SK-N-MC (cell line): ENCODE data around the gene CCDC70.

Experiments used
- EZH2 ChIP-seq: fragments of 200-600 bp; sonication (generic); IDR thresholded peaks from one replicate; pipeline ENCODE4 v1.6.1; 2017; ENCODE audit warnings: antibody characterized with exemption
- POLR2AphosphoS5 ChIP-seq: IDR thresholded peaks from 2 replicates; pipeline ENCODE4 v1.6.1; 2012; ENCODE audit warnings: mild to moderate bottlenecking, low read depth, low read length, borderline replicate concordance

DNA sequence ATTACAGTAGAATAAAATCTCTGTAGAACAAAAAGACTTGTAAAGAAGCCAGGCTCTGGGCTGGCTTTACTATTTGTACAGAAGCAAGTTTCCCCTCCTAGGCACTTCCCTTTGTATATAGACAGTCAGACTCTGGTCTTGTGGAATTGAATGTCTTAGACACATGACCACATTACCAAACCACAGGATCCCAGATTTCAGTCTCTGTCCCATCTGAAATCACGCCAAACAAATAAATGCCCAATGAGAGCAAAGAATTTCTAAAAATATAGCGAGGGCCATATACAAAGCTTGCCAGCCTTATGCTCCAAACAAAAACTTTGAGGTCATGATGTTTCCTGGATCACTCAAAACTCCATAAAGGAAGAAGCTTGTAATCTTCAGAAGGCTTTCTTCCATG, 23.9 kb downstream of the CCDC70 start:
- TF ChIP-seq EZH2: no peak
- no peak for TF ChIP-seq POLR2AphosphoS5
